ENCODE results near the gene ZNF688. TPM values are rescaled to one million over a fixed set of nuclear protein-coding genes. Genes with fewer than 3 reads are reported as not detected.

The ZNF688 gene
- total and polyA plus RNA-seq, 9 of the 15 experiments (the other 6 are each of a cell fraction or from before 2014, with no cell fraction given) = 0.48 to 12.9 (median 4.5) TPM

GRCh38 chr16:30526137-30526822 is 45.2 kb downstream of the ZNF688 start, which contains the start of gene ZNF768 (continued):
- TF ChIP-seq HNRNPH1 (optimal IDR thresholded peaks at IDR 0.05; ENCODE audit: low read depth, low read length) (no peak), MAX (CRISPR knock-in tag; IDR thresholded peaks at IDR 0.05) (peak; percentile 42), MIER1 (IDR thresholded peaks at IDR 0.05; ENCODE audit: low read depth) (0 out of 2 replicates have a peak, but pooled peaks have one; percentile 68), ARID4B (CRISPR knock-in tag; IDR thresholded peaks at IDR 0.05) (peak; percentile 93), CHD1 (IDR thresholded peaks at IDR 0.05; ENCODE audit: low read length) (peak; percentile 45), MEF2A (IDR thresholded peaks at IDR 0.05; ENCODE audit: control insufficient read depth, low read depth, low read length) (no peak), SUPT5H (IDR thresholded peaks at IDR 0.05) (0 out of 2 replicates have a peak, but pooled peaks have one; percentile 7), ZFP36 (IDR thresholded peaks at IDR 0.05; ENCODE audit: low read depth, low read length, partially characterized antibody) (peak; percentile 37), TFAP4 (CRISPR knock-in tag; IDR thresholded peaks at IDR 0.05; ENCODE audit: borderline replicate concordance) (peak; percentile 86), EHMT2 (IDR thresholded peaks at IDR 0.05) (peak; percentile 38; the same call in 1 of the 2 replicates), GATAD2B (IDR thresholded peaks at IDR 0.05; ENCODE audit: borderline replicate concordance) (peak; percentile 46; the same call in 1 of the 2 replicates), THAP12 (CRISPR knock-in tag; IDR thresholded peaks at IDR 0.05) (0 out of 2 replicates have a peak, but pooled peaks have one; percentile 14), ZNF511 (CRISPR knock-in tag; IDR thresholded peaks at IDR 0.05) (0 out of 2 replicates have a peak, but pooled peaks have one; percentile 68), PHF8 (IDR thresholded peaks at IDR 0.05; ENCODE audit: borderline replicate concordance, low read length) (peak; percentile 38; the same call in 1 of the 2 replicates), GATAD2A (IDR thresholded peaks at IDR 0.05) (no peak), ZBTB7A (IDR thresholded peaks at IDR 0.05; ENCODE audit: borderline replicate concordance, control insufficient read depth, low read depth, low read length) (peak; percentile 67; the same call in 1 of the 2 replicates), NONO (IDR thresholded peaks at IDR 0.05; ENCODE audit: low read depth in 2 of 2, low read length in 1 of 2) (peak in 1 of 2 experiments; percentile 91; a peak in 2 of 4 replicates), IRF2 (CRISPR knock-in tag; IDR thresholded peaks at IDR 0.05) (no peak)
